Sigmoid colon (tissue), 7 donors: Measurements from ENCODE around the gene CATSPER1. TPM values are rescaled to one million over a fixed set of nuclear protein-coding genes. Genes with fewer than 3 reads are reported as not detected.

Experiments
- DNase-seq: peaks from one replicate; pipeline ENCODE4 v3.0.0-alpha.2; 2019
- H3K27ac ChIP-seq, 4 donors: fragments of 200-600 bp; sonication (generic); one replicate each; pipeline ENCODE4 v1.5.1; 2016 to 2019; ENCODE audit warnings: mild to moderate bottlenecking in 1 of 4
- H3K27me3 ChIP-seq, 3 donors: fragments of 200-600 bp; sonication (generic); one replicate each; pipeline ENCODE4 v1.5.1; 2019; ENCODE audit warnings: mild to moderate bottlenecking in 1 of 3
- H3K36me3 ChIP-seq, 4 donors: fragments of 200-600 bp; sonication (generic); one replicate each; pipeline ENCODE4 v1.5.1; 2016 to 2019
- H3K4me1 ChIP-seq, 4 donors: fragments of 200-600 bp; sonication (generic); one replicate each; pipeline ENCODE4 v1.5.1; 2017 to 2019
- H3K4me3 ChIP-seq, 4 donors: fragments of 200-600 bp; sonication (generic); one replicate each; pipeline ENCODE4 v1.5.1; 2017 to 2019; ENCODE audit warnings: mild to moderate bottlenecking in 2 of 4, moderate library complexity in 1 of 4
- H3K9me3 ChIP-seq, 4 donors: fragments of 200-600 bp in 3 of 4; sonication (generic) in 3 of 4; one replicate each; pipeline versions ENCODE4 v1.5.1 to v1.6.1; 2013 to 2019
- EP300 ChIP-seq, 4 donors: sonication (generic); formaldehyde crosslinking; IDR thresholded peaks; one replicate each; pipeline ENCODE4 v1.6.1; 2017; ENCODE audit warnings: antibody characterized with exemption in 4 of 4
- POLR2A ChIP-seq, 2 donors: fragments of 450-650 bp; IDR thresholded peaks; one replicate each; pipeline ENCODE4 v1.6.1; 2016; ENCODE audit warnings: antibody characterized with exemption in 2 of 2, mild to moderate bottlenecking in 2 of 2, moderate library complexity in 2 of 2
- POLR2AphosphoS5 ChIP-seq, 4 donors: sonication (generic); formaldehyde crosslinking; IDR thresholded peaks; one replicate each; pipeline ENCODE4 v1.6.1; 2017; ENCODE audit warnings: antibody characterized with exemption in 4 of 4
- WGBS, 2 donors: extraction: QIAGEN DNeasy Blood & Tissue Kit; methylation state at CpG; one replicate each; pipeline ENCODE4 v1.1.7; 2013; 5-methylcytosine and 5-hydroxymethylcytosine counted together
- intact Hi-C: fragments of 100-400 bp; cut with DNase I; formaldehyde crosslinking; loops from one replicate; pipeline ENCODE4 v1.15.1; 2023
- polyA plus RNA-seq, 3 donors: library from polyadenylated mRNA; stranded (reverse); fragments of 200-250 nt; gene quantifications; one replicate each; pipeline ENCODE4 v1.2.3, GENCODE V29; 2013
- total RNA-seq, 4 donors: library from RNA; depleted of rRNA; stranded (reverse); fragments of >200 nt; gene quantifications; one replicate each; pipeline ENCODE4 v1.1.0, GENCODE V29; 2016
- TF ChIP-seq, protein P1 (sequence below), 4 experiments: fragments of 450-650 bp in 3 of 4; fragments of 200-600 bp in 1 of 4; IDR thresholded peaks; one replicate each; pipeline ENCODE4 v1.5.1; 2016 to 2019; ENCODE audit warnings: antibody characterized with exemption in 4 of 4, mild to moderate bottlenecking in 3 of 4, moderate library complexity in 2 of 4
- donor health status: healthy with polysubstance abuse.
- donor health status: Bipolar disorder and iron deficiency.
- donor health status: healthy.

The CATSPER1 gene
- total and polyA plus RNA-seq, 7 donors = 0.06 TPM; not detected in 6

DNA sequence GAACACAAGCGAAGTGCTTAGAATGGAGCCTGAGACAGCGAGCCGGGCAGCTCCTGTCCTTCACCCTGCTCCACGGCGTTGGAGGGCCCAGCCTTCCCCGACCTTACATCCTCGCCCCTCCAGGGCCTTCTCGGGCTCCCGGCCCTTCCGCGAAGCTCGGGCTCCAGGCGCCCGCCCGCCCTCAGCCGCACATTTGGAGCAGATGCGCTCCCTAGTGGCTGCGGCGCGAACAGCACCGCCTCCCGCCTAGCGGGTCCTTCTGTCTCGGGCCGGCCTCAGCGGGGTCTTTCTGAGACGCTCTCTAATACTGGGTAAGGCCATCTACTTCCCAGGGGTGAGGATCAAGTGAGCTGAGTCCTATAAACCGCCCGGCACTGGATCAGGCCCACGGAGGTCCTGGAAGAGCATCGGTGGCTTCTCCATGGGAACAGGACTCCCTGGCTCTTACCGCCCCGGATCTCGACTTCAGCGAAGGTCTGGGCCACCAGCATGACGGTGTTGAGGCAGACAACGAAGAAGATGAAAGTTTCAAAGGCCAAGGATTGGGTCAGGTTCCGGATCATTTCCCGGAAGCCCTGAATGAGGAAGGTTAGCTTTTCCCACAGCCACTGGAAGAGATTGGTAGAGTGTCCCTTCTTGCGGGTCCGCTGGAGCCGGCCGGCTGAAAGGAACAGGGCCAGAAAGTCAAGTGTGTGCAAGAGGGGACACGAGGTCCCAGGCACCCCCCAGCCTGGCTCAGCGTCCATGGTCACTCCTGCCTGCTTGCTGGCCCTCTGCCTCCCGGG, 3.7 kb downstream of the CATSPER1 start:
- Histone ChIP-seq H3K9me3 (no peaks in the 10 kb centered on the region), H3K4me1 (peaks cover 0 to 9% (median 9%) of the 10 kb centered on the region in 4 donors), H3K27ac (no peak overlapping the region), H3K4me3 (peak overlapping the region in 2 of 4 donors; percentile 3 to 16), H3K36me3 (no peaks in the 10 kb centered on the region), H3K27me3 (no peaks in the 10 kb centered on the region)
- peak; percentile 80 for DNase-seq
- TF ChIP-seq, protein P1, sequence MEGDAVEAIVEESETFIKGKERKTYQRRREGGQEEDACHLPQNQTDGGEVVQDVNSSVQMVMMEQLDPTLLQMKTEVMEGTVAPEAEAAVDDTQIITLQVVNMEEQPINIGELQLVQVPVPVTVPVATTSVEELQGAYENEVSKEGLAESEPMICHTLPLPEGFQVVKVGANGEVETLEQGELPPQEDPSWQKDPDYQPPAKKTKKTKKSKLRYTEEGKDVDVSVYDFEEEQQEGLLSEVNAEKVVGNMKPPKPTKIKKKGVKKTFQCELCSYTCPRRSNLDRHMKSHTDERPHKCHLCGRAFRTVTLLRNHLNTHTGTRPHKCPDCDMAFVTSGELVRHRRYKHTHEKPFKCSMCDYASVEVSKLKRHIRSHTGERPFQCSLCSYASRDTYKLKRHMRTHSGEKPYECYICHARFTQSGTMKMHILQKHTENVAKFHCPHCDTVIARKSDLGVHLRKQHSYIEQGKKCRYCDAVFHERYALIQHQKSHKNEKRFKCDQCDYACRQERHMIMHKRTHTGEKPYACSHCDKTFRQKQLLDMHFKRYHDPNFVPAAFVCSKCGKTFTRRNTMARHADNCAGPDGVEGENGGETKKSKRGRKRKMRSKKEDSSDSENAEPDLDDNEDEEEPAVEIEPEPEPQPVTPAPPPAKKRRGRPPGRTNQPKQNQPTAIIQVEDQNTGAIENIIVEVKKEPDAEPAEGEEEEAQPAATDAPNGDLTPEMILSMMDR (IDR thresholded peaks at IDR 0.05) = peak; percentile 82 to 95 (median 88)
- no peak for TF ChIP-seq POLR2A (IDR thresholded peaks at IDR 0.05)
- intact Hi-C loops = no loop called here
- WGBS, 2 donors = 14 to 21% methylated on average over 46 of the region's 46 CpGs

DNA sequence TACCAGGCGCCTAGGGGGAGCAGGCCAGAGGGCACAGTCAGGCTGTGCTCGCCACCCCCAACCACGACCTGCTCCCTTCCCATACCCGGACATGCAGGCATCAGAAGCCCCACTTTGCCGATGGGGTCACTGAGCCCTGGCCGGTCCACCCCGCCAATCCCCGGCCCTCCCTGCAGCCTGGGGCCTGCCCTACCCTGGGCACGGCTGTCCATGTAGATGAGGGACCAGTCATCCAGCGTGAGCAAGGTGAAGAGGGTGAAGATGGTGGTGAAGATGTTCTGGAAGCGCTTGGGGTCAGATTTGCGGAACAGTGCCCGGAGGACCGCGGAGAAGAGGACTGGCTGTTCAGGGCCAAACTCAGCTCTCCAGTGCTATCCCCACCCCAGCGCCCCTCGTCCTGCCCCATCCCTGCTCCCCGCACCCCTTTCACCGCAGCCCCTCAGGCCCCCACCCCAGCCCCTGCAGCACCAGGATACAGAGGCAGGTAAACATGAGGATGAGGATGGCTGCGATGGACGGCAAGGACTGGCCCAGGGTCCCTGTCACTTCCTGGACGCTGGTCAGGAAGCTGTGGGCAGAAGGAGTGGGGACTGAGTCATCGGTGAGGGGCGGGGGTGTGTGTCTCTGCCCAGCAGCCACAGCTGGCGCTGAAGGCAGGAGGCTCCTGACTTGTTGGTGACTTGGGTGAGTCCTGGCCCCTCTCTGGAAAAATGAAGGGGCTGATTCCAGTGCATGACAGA, 5.5 kb downstream of the CATSPER1 start:
- no peak overlapping the region for H3K27ac ChIP-seq
- no peaks in the 10 kb centered on the region for H3K27me3 ChIP-seq
- no peaks in the 10 kb centered on the region for H3K36me3 ChIP-seq
- no peak for DNase-seq
- WGBS, 2 donors = 79 to 85% methylated on average over 25 of the region's 25 CpGs
- no peak overlapping the region for H3K4me3 ChIP-seq
- no peak for TF ChIP-seq POLR2AphosphoS5 (IDR thresholded peaks at IDR 0.05)
- TF ChIP-seq EP300 (IDR thresholded peaks at IDR 0.05) = no peak
- TF ChIP-seq, protein P1 (IDR thresholded peaks at IDR 0.05) = no peak
- TF ChIP-seq POLR2A (IDR thresholded peaks at IDR 0.05) = no peak
- intact Hi-C loops = no loop called here
- peaks cover 0 to 9% (median 9%) of the 10 kb centered on the region in 4 donors for H3K4me1 ChIP-seq
- H3K9me3 ChIP-seq = no peaks in the 10 kb centered on the region

DNA sequence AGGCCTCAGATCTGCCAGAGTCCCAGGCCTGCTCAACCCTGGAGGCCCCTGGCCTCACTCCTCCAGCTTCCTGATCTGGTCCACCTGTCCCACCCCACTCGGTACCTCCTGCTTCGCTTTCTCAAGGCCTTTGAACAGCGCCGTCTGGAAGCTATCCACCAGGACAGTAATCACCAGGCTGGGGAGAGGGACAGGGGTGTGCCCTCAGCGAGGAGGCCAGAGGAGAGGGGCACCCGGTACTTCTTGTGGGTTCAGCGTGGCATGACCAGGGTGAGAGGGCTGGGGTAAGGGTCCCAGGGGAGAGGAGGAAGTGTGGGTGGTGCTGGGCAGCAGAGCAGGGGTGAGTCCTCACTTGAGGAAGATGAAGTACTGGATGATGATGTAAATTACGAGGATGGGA, 6.1 kb downstream of the CATSPER1 start:
- no peak overlapping the region for H3K27ac ChIP-seq
- peaks cover 0 to 9% (median 9%) of the 10 kb centered on the region in 4 donors for H3K4me1 ChIP-seq
- intact Hi-C loops = no loop called here
- 70 to 74% methylated on average over 8 of the region's 8 CpGs for WGBS, 2 donors
- H3K9me3 ChIP-seq = no peaks in the 10 kb centered on the region
- H3K27me3 ChIP-seq = no peaks in the 10 kb centered on the region
- H3K36me3 ChIP-seq = no peaks in the 10 kb centered on the region
- TF ChIP-seq POLR2AphosphoS5 (IDR thresholded peaks at IDR 0.05) (no peak), EP300 (IDR thresholded peaks at IDR 0.05) (no peak), POLR2A (IDR thresholded peaks at IDR 0.05) (no peak)
- TF ChIP-seq, protein P1 (IDR thresholded peaks at IDR 0.05) = no peak
- DNase-seq = no peak
- no peak overlapping the region for H3K4me3 ChIP-seq

DNA sequence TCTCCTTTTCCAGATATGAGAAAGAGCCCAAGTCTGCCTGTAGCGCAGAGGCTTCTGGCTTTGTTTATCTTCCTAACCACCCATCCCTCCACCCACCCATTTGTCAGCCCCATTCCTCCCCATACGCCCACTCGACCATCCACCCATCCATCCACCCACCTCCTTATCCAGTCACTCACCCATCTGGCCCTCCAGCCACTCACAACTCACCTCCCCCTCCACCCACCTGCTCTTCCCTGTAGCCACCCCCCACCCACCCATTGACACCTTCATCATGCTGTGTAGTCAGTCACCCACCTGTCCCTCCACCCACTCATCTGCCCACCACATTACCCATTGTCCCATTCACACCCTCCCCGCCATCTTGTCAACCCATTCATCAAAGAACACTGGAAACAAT, 9.0 kb downstream of the CATSPER1 start:
- intact Hi-C loops = no loop called here
- Histone ChIP-seq H3K36me3 (no peaks in the 10 kb centered on the region), H3K4me1 (peaks cover 0 to 4% (median 3%) of the 10 kb centered on the region in 4 donors), H3K9me3 (no peaks in the 10 kb centered on the region), H3K27me3 (peaks cover 7 to 18% (median 17%) of the 10 kb centered on the region in 3 donors), H3K4me3 (no peak overlapping the region), H3K27ac (no peak overlapping the region)
- no peak for DNase-seq
- 69 to 87% methylated on average over 4 of the region's 4 CpGs for WGBS, 2 donors
- TF ChIP-seq POLR2A (IDR thresholded peaks at IDR 0.05) = no peak
- TF ChIP-seq POLR2AphosphoS5 (IDR thresholded peaks at IDR 0.05) = no peak
- TF ChIP-seq, protein P1 (IDR thresholded peaks at IDR 0.05) = no peak
- no peak for TF ChIP-seq EP300 (IDR thresholded peaks at IDR 0.05)
